ENCODE results near the gene CBX2. TPM values are rescaled to one million over a fixed set of nuclear protein-coding genes. Genes with fewer than 3 reads are reported as not detected.

CBX2 gene
- 0.97 and 1.4 TPM in 2 replicates for total RNA-seq

DNA sequence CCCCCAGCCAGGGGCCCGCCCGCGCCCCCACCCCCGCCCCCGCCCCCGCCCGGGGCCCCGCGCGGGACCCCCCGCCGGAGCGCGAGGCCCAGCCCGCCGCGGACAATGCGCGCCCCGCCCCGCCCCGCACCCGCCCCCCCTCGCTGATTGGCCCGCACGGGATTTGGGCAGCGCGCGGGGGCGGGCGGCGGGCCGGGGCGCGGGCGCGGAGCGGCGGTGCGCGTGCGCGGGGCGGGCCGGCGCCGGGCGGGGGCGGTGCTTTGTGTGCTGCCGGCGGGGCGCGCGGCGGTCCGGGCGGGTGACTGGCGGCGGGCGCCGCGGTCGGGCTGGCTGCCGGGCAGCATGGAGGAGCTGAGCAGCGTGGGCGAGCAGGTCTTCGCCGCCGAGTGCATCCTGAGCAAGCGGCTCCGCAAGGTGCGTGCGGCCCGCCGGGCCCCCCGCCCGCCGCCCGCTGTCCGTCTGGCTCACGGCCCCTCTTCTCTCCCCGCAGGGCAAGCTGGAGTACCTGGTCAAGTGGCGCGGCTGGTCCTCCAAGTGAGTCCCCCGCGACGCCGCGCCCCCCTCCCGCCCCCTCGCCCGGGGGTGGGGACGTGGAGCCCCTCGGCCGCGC, at the start of gene CBX2:
Gene CBX2 (plus strand): TSS at position 255 of the 610 bp plus-strand sequence. CDS start 88 bp downstream, at position 343.

DNA sequence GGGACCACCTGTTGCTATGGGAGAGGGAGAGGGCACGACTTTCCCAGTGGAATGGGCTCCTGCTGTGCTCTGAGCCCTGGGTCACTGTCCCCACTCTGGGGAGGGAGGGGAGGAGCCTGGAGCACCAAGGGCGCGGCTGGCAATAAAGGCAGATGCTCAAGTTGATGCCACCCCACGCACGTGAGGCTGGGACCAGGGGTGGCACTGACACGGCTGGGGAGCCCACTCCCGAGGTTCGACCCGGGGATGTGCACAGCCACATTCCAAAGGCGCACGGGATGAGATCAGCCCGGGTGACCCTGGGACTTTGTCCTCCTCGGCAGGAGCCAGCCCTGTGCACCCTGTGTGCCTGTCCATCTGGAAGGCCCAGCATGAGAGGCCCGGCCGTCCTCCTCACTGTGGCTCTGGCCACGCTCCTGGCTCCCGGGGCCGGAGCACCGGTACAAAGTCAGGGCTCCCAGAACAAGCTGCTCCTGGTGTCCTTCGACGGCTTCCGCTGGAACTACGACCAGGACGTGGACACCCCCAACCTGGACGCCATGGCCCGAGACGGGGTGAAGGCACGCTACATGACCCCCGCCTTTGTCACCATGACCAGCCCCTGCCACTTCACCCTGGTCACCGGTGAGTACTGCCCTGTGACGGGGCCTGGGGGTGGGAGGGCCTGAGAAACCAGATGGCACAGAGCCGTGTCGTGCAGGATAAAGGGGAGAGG, 47.0 kb upstream of the CBX2 start, which contains the start of gene ENPP7:
Gene ENPP7 (plus strand): TSS at position 175 of the 715 bp plus-strand sequence. CDS start 197 bp downstream, at position 372.

DNA sequence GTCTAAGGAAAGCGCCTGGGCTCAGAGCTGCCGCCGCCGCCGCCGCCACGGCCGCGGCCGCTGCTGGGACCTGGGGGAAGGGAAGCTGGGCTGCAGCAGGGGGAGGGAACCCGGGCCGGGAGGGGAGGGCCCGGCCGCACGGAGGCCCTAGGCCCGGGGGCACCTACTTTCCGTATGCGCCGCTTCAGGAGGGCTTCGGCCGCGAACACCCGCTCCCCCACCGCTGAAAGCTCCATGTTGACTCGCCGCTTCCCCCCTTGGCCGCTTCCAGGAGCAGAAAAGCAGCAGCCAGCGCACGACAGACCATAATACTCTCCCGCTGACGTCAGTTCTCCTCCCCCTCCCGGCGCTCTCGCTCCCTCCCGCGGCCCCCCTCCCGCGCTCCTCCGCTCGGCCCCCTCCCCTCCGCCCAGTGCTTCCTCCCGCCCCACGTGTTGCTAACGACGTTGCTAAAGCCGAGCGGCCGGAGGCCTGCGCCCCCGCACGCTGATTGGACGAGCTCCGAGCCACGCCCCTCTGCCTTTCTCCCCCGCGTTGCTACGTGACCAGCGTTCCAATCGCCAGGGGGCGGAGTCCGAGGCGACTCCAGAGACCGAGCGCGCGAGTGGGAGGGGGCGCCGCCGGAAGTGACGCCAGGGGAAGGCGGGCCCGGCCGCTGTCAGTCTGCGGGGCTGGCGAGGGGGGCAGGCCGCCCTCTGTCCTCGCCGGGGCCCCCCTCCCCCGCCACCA, 19.0 kb downstream of the CBX2 start, which contains the start of gene CBX8:
Gene CBX8 (minus strand): TSS at position 315 of the 729 bp plus-strand sequence. CDS start 79 bp downstream, at position 236.

Other genes starting within 250 kb of the CBX2 start
- gene RBFOX3, start 167.1 kb upstream of the CBX2 start, total RNA-seq, result not detected in 2 replicates
- gene ENPP7, start 47.2 kb upstream of the CBX2 start, total RNA-seq, result not detected in 2 replicates
- 4.1 and 12.8 TPM in 2 replicates for gene CBX8, start 18.9 kb downstream of the CBX2 start, total RNA-seq
- 13.4 and 15.0 TPM in 2 replicates for gene CBX4, start 61.3 kb downstream of the CBX2 start, total RNA-seq

Measured in cardiac atrium fibroblast (primary cell).